Muscle layer of colon (tissue), 2 donors: ENCODE results near the gene PLAGL1.
"Not testable (repeated sequence)": the region's sequence is repeated elsewhere in the genome, so short reads cannot be mapped to it uniquely, and the experiment has no call there.

Experiments used
- H3K27ac ChIP-seq: one replicate; pipeline ENCODE4 v1.7.0; 2013; ENCODE audit warnings: low read depth, mild to moderate bottlenecking, low read length, moderate library complexity
- H3K27me3 ChIP-seq, 2 donors: one replicate each; pipeline ENCODE4 v1.7.0; 2013; ENCODE audit warnings: low read length in 2 of 2, mild to moderate bottlenecking in 2 of 2; ENCODE audit not compliant: insufficient read depth in 2 of 2, control insufficient read depth in 1 of 2
- H3K36me3 ChIP-seq: one replicate; pipeline ENCODE4 v1.7.0; 2013; ENCODE audit warnings: mild to moderate bottlenecking, low read length; ENCODE audit not compliant: insufficient read depth
- H3K4me1 ChIP-seq: one replicate; pipeline ENCODE4 v1.7.0; 2013; ENCODE audit warnings: mild to moderate bottlenecking, low read length; ENCODE audit not compliant: insufficient read depth
- H3K4me3 ChIP-seq, 2 donors: one replicate each; pipeline ENCODE4 v1.7.0; 2013; ENCODE audit warnings: low read length in 2 of 2, low read depth in 1 of 2, mild to moderate bottlenecking in 1 of 2, moderate library complexity in 1 of 2
- H3K9ac ChIP-seq: one replicate; pipeline ENCODE4 v1.7.0; 2013; ENCODE audit warnings: low read length
- H3K9me3 ChIP-seq: one replicate; pipeline ENCODE4 v1.7.0; 2013; ENCODE audit warnings: mild to moderate bottlenecking, low read length
- donor health status: abdominal sarcoma.
- donor health status: Adenocarcinoma of cecum.

The PLAGL1 gene

DNA sequence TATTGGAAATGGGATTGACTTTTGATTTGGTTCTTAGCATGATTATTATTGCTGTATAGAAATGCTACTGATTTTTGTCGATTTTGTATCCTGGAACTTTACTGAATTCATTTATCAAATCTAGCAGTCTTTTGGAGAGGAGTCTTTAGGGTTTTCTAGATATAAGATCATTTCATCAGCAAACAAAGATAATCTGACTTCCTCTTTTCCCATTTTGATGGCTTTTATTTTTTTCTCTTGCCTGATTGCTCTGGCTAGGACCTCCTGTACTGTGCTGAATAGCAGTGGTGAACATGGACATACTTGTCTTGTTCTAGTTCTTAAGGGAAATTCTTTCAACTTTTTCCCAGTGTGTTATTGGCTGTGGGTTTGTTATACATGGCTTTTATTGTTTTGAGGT lies 79.2 kb downstream of the PLAGL1 start:
- Histone ChIP-seq H3K9me3 (no peaks in the 10 kb centered on the region), H3K27me3 (no peaks in the 10 kb centered on the region), H3K9ac (no peak overlapping the region), H3K4me3 (no peak overlapping the region), H3K36me3 (no peaks in the 10 kb centered on the region), H3K4me1 (no peaks in the 10 kb centered on the region), H3K27ac (no peak overlapping the region)

- not testable (repeated sequence) for H3K9ac ChIP-seq, H3K4me3 ChIP-seq, H3K27ac ChIP-seq, H3K9me3 ChIP-seq, H3K36me3 ChIP-seq, H3K4me1 ChIP-seq, H3K27me3 ChIP-seq
These were observed 91.0 kb downstream of the PLAGL1 start for GRCh38 chr6:143917026-143917425.

- Histone ChIP-seq H3K9ac (no peak overlapping the region), H3K4me1 (no peaks in the 10 kb centered on the region), H3K4me3 (no peak overlapping the region), H3K27me3 (no peaks in the 10 kb centered on the region), H3K9me3 (no peaks in the 10 kb centered on the region), H3K27ac (no peak overlapping the region), H3K36me3 (no peaks in the 10 kb centered on the region)
These were observed 95.4 kb downstream of the PLAGL1 start for GRCh38 chr6:143912671-143913070.

DNA sequence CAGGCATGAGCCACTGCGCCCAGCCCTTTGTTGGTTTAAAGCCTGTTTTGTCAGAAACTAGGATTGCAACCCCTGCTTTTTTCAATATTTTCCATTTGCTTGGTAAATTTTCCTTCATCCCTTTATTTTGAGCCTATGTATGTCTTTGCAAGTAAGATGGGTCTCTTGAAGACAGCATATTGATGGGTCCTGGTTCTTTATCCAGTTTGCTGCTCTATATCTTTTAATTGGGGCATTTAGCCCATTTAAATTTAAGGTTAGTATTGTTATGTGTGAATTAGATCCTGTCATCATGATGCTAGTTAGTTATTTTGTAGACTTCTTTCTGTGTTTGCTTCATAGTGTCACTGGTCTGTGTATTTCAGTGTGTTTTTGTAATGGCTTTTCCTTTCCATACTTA lies 97.0 kb downstream of the PLAGL1 start:
- no peak overlapping the region for H3K27ac ChIP-seq
- no peaks in the 10 kb centered on the region for H3K4me1 ChIP-seq
- H3K4me3 ChIP-seq = no peak overlapping the region
- no peaks in the 10 kb centered on the region for H3K36me3 ChIP-seq
- no peak overlapping the region for H3K9ac ChIP-seq
- H3K9me3 ChIP-seq = no peaks in the 10 kb centered on the region
- H3K27me3 ChIP-seq = no peaks in the 10 kb centered on the region

- Histone ChIP-seq H3K9me3 (no peaks in the 10 kb centered on the region), H3K4me1 (peaks cover 8% of the 10 kb centered on the region), H3K36me3 (no peaks in the 10 kb centered on the region), H3K27me3 (no peaks in the 10 kb centered on the region), H3K4me3 (no peak overlapping the region), H3K9ac (no peak overlapping the region), H3K27ac (no peak overlapping the region)
These were observed 105.2 kb downstream of the PLAGL1 start for GRCh38 chr6:143902827-143903226.

- H3K9ac ChIP-seq = no peak overlapping the region
- H3K9me3 ChIP-seq = no peaks in the 10 kb centered on the region
- H3K27me3 ChIP-seq = no peaks in the 10 kb centered on the region
- H3K36me3 ChIP-seq = no peaks in the 10 kb centered on the region
- H3K27ac ChIP-seq = no peak overlapping the region
- peaks cover 8% of the 10 kb centered on the region for H3K4me1 ChIP-seq
- no peak overlapping the region for H3K4me3 ChIP-seq
These were observed 105.9 kb downstream of the PLAGL1 start for GRCh38 chr6:143901885-143902750.

DNA sequence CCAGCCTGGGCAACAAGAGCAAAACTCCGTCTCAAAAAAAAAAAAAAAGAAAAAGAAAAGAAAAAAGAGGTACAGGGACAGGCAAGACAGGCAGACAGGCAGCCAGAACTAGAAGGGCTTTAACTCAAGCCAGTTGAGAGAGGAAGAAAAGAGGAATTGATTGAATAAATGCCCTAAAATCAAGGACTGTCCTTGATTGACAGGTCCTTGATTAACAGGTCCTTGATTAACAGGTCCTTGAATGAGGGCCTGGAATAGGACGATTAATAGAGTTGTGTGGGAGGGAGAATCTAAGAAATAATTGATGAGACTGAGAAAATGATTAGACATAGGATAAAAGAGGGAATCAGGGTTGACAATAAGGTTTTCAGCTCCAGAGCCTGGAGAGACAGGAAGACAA lies 107.7 kb downstream of the PLAGL1 start:
- Histone ChIP-seq H3K27me3 (no peaks in the 10 kb centered on the region), H3K4me1 (peaks cover 8% of the 10 kb centered on the region), H3K9ac (no peak overlapping the region), H3K9me3 (no peaks in the 10 kb centered on the region), H3K27ac (no peak overlapping the region), H3K36me3 (no peaks in the 10 kb centered on the region), H3K4me3 (no peak overlapping the region)

- no peaks in the 10 kb centered on the region for H3K4me1 ChIP-seq
- H3K27ac ChIP-seq = no peak overlapping the region
- H3K9ac ChIP-seq = no peak overlapping the region
- no peak overlapping the region for H3K4me3 ChIP-seq
- H3K36me3 ChIP-seq = no peaks in the 10 kb centered on the region
- H3K9me3 ChIP-seq = no peaks in the 10 kb centered on the region
- no peaks in the 10 kb centered on the region for H3K27me3 ChIP-seq
These were observed 111.8 kb downstream of the PLAGL1 start for GRCh38 chr6:143896126-143896860.

DNA sequence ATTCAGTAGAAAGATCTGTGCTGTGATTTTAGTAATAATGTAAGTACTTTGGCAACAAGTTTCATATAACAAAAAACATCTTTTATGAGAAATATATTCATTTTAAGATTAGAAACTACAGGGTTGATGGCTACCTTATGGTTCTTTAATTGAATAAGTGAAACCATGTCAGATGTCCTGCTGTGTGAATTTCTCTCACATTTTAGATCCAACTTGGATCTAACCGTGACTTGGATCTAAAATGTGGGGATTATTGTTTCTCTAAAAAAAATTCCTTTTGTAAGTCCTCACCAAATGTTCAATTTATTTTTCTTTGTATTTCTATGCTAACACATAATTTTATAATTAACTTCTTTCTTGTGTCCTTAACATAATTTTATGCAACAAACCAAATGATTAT lies 113.4 kb downstream of the PLAGL1 start:
- Histone ChIP-seq H3K27me3 (no peaks in the 10 kb centered on the region), H3K4me1 (no peaks in the 10 kb centered on the region), H3K9me3 (no peaks in the 10 kb centered on the region), H3K36me3 (no peaks in the 10 kb centered on the region), H3K27ac (no peak overlapping the region), H3K9ac (no peak overlapping the region), H3K4me3 (no peak overlapping the region)
